PC-9 (cell line): ENCODE measurements around the gene LARGE1. TPM values are rescaled to one million over a fixed set of nuclear protein-coding genes. Genes with fewer than 3 reads are reported as not detected.

Source experiments
- BruUV-seq: library from RNA; stranded (reverse); fragments of 400-500 nt; replicated peaks from 2 replicates; lab custom pipeline; 2021; lab: Mats Ljungman, UMichigan
- CTCF ChIA-PET: fragments of 300-600 bp; sonication (Branson Sonifier 250); formaldehyde crosslinking; loops from one replicate; lab custom pipeline; 2022; ENCODE audit warnings: antibody characterized with exemption; lab: Charles Lee
- POLR2A ChIA-PET: fragments of 300-600 bp; sonication (Branson Sonifier 250); formaldehyde crosslinking; loops from one replicate; lab custom pipeline; 2022; ENCODE audit warnings: antibody characterized with exemption; ENCODE audit not compliant: unreplicated experiment; lab: Charles Lee
- DNase-seq, 2 experiments: peaks; one replicate each; pipeline versions ENCODE4 v3.0.0 to v3.0.0-alpha.2; 2015 to 2022; ENCODE audit warnings: mixed read lengths in 1 of 2
- H2AFZ ChIP-seq: fragments of 200-600 bp; sonication (generic); 2 replicates; pipeline ENCODE4 v1.8.1; 2017; ENCODE audit warnings: antibody characterized with exemption
- H3F3A ChIP-seq: fragments of 200-600 bp; sonication (generic); 2 replicates; pipeline ENCODE4 v1.8.1; 2017; ENCODE audit warnings: antibody characterized with exemption, mild to moderate bottlenecking, low read depth; ENCODE audit not compliant: insufficient read depth
- H3K27ac ChIP-seq: fragments of 200-600 bp; sonication (generic); 2 replicates; pipeline ENCODE4 v1.6.1; 2016; ENCODE audit warnings: mixed run types
- H3K27me3 ChIP-seq: fragments of 200-600 bp; sonication (generic); 2 replicates; pipeline ENCODE4 v1.6.1; 2016; ENCODE audit warnings: low read depth, mixed run types; ENCODE audit not compliant: insufficient read depth
- H3K36me3 ChIP-seq: fragments of 200-600 bp; sonication (generic); 2 replicates; pipeline ENCODE4 v1.6.1; 2016; ENCODE audit warnings: low read depth, mixed run types
- H3K4me1 ChIP-seq: fragments of 200-600 bp; sonication (generic); replicated peaks from 2 replicates; pipeline ENCODE4 v1.6.1; 2016; ENCODE audit warnings: mixed run types; ENCODE audit not compliant: insufficient read depth
- H3K4me2 ChIP-seq: fragments of 200-600 bp; sonication (generic); 2 replicates; pipeline ENCODE4 v1.6.1; 2017; ENCODE audit warnings: mixed run types
- H3K4me3 ChIP-seq: fragments of 200-600 bp; sonication (generic); 2 replicates; pipeline ENCODE4 v1.6.1; 2016; ENCODE audit warnings: mixed run types
- H3K79me2 ChIP-seq: fragments of 200-600 bp; sonication (generic); 2 replicates; pipeline ENCODE4 v1.6.1; 2017; ENCODE audit warnings: low read depth, mixed run types
- H3K9me2 ChIP-seq: fragments of 200-600 bp; sonication (generic); 2 replicates; pipeline ENCODE4 v1.8.1; 2017; ENCODE audit warnings: mild to moderate bottlenecking; ENCODE audit not compliant: insufficient read depth
- H3K9me3 ChIP-seq: fragments of 200-600 bp; sonication (generic); 2 replicates; pipeline ENCODE4 v1.8.1; 2016; ENCODE audit warnings: low read depth; ENCODE audit not compliant: insufficient read depth
- H4K20me1 ChIP-seq: fragments of 200-600 bp; sonication (generic); 2 replicates; pipeline ENCODE4 v1.8.1; 2017; ENCODE audit not compliant: insufficient read depth
- EZH2 ChIP-seq: fragments of 200-600 bp; sonication (generic); IDR thresholded peaks from 2 replicates; pipeline ENCODE4 v1.8.0; 2017; ENCODE audit warnings: antibody characterized with exemption, low read depth
- intact Hi-C: fragments of 100-400 bp; cut with micrococcal nuclease; formaldehyde crosslinking; loops from one replicate; pipeline ENCODE4 v1.10.0; 2022; ENCODE audit not compliant: unreplicated experiment
- total RNA-seq: library from RNA; stranded (reverse); gene quantifications from 2 replicates; pipeline ENCODE4 v1.2.3, GENCODE V29; 2021
- TF ChIP-seq, protein P1 (sequence below): fragments of 200-600 bp; sonication (generic); conservative IDR thresholded peaks from 2 replicates; pipeline ENCODE4 v1.6.1; 2017; ENCODE audit warnings: mixed run types, antibody characterized with exemption, mild to moderate bottlenecking, moderate library complexity

The LARGE1 gene
- total RNA-seq, 1 experiment from 2014 or later: 12.5 TPM

DNA sequence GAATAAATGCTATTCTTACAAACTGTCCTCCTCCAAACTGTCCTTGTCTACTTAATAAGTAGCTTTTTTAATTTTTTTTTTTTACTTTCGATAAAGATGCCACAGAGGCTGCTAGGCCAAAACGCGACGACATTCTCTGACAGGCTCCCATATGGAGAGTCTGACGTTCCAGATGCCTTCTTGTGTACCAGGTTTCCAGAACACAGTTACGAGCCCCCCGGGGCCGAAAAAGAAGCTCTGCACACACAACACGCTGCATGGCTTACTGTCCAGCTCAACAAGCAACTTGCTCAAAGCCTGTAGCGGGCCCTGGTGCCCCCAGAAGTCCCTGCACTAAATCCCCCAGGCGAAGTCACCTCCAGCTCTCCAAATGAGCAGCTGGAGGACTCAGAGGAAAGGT is 39.3 kb downstream of the LARGE1 start:
- Histone ChIP-seq H3K27me3 (no peaks in the 10 kb centered on the region), H3K4me2 (no peak overlapping the region), H3K36me3 (no peaks in the 10 kb centered on the region), H4K20me1 (no peaks in the 10 kb centered on the region), H3K9me2 (no peaks in the 10 kb centered on the region), H3K4me1 (peaks cover 15% of the 10 kb centered on the region), H2AFZ (no peak overlapping the region), H3K9me3 (no peaks in the 10 kb centered on the region), H3K27ac (no peak overlapping the region), H3K79me2 (no peaks in the 10 kb centered on the region), H3F3A (no peaks in the 10 kb centered on the region), H3K4me3 (no peak overlapping the region)
- intact Hi-C loops: no loop called here
- BruUV-seq: no TSS peak
- ChIA-PET POLR2A (interaction anchor here (0.5 kb wide), 1 partner anchor 205 kb away, joined by 3 read pairs; no protein-coding TSS in a partner anchor), CTCF (no interaction called here)
- DNase-seq: no peak
- TF ChIP-seq, protein P1, sequence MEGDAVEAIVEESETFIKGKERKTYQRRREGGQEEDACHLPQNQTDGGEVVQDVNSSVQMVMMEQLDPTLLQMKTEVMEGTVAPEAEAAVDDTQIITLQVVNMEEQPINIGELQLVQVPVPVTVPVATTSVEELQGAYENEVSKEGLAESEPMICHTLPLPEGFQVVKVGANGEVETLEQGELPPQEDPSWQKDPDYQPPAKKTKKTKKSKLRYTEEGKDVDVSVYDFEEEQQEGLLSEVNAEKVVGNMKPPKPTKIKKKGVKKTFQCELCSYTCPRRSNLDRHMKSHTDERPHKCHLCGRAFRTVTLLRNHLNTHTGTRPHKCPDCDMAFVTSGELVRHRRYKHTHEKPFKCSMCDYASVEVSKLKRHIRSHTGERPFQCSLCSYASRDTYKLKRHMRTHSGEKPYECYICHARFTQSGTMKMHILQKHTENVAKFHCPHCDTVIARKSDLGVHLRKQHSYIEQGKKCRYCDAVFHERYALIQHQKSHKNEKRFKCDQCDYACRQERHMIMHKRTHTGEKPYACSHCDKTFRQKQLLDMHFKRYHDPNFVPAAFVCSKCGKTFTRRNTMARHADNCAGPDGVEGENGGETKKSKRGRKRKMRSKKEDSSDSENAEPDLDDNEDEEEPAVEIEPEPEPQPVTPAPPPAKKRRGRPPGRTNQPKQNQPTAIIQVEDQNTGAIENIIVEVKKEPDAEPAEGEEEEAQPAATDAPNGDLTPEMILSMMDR: no peak
- TF ChIP-seq EZH2: no peak

DNA sequence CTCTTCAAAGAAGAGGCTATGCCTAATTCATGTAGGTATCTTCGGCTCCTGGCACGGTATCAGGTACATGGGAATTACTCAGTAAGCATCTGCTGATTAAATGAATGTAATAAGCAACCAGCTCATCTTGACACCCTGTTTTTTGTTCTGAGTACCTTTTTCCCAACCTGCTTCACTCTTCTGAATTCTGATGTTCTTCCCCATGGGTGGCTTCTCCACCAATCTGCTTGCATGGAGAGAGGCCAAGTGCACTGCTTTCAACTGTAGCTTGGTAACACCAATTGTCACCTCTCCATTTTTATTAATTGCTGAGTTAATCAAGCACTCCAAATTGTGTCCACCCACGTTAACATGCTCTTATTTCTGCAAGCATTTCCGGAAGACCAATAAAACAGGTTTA is 40.5 kb downstream of the LARGE1 start:
- H2AFZ ChIP-seq: no peak overlapping the region
- no peak overlapping the region for H3K4me3 ChIP-seq
- peaks cover 15% of the 10 kb centered on the region for H3K4me1 ChIP-seq
- no TSS peak for BruUV-seq
- DNase-seq: no peak
- POLR2A ChIA-PET: no interaction called here
- no peaks in the 10 kb centered on the region for H3K9me3 ChIP-seq
- H3K27ac ChIP-seq: no peak overlapping the region
- H3K9me2 ChIP-seq: no peaks in the 10 kb centered on the region
- no peaks in the 10 kb centered on the region for H3F3A ChIP-seq
- no peaks in the 10 kb centered on the region for H3K36me3 ChIP-seq
- TF ChIP-seq, protein P1: no peak
- intact Hi-C loops: no loop called here
- CTCF ChIA-PET: no interaction called here
- H3K4me2 ChIP-seq: no peak overlapping the region
- no peaks in the 10 kb centered on the region for H4K20me1 ChIP-seq
- H3K27me3 ChIP-seq: no peaks in the 10 kb centered on the region
- no peaks in the 10 kb centered on the region for H3K79me2 ChIP-seq

DNA sequence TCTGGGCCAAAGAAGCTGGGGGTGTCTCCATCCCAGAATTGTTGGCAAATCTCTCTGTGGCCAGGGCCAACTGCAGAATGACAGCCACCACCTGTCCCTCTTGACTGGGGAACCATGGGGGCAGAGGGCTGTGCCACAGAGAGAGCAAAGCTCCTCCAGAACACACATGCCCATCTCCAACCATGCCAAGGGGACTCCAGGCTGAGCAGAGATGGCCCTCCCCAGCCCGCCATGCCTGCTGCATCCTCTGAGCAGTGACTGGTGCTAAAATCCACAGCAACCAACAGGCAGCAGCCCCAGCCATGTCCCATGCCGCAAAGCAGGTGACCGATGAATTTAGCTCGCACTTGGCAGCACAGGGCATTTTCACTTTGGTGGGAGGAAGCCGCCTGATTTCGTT is 45.0 kb downstream of the LARGE1 start:
- intact Hi-C loops: no loop called here
- POLR2A ChIA-PET: no interaction called here
- no peak overlapping the region for H3K27ac ChIP-seq
- no peaks in the 10 kb centered on the region for H3K79me2 ChIP-seq
- no peaks in the 10 kb centered on the region for H3K36me3 ChIP-seq
- no peak overlapping the region for H3K4me3 ChIP-seq
- no peaks in the 10 kb centered on the region for H3K4me1 ChIP-seq
- no peaks in the 10 kb centered on the region for H3K9me3 ChIP-seq
- H4K20me1 ChIP-seq: no peaks in the 10 kb centered on the region
- CTCF ChIA-PET: no interaction called here
- BruUV-seq: no TSS peak
- DNase-seq: no peak
- no peaks in the 10 kb centered on the region; the same call in 1 of the 2 replicates for H3K27me3 ChIP-seq
- H3K4me2 ChIP-seq: no peak overlapping the region
- H3K9me2 ChIP-seq: no peaks in the 10 kb centered on the region
- no peaks in the 10 kb centered on the region for H3F3A ChIP-seq
- TF ChIP-seq EZH2: no peak
- TF ChIP-seq, protein P1: no peak
- no peak overlapping the region for H2AFZ ChIP-seq
